HG02943 (cell line): ENCODE measurements around the gene C1orf74.
"Not testable (repeated sequence)": the region's sequence is repeated elsewhere in the genome, so short reads cannot be mapped to it uniquely, and the experiment has no call there.

Experiments used
- ATAC-seq: cut with Tn5 transposase; IDR thresholded peaks from one replicate; pipeline ENCODE4 v1.9.1; 2021; ENCODE audit warnings: mild to moderate bottlenecking, low read depth, moderate library complexity; ENCODE audit not compliant: unreplicated experiment

The C1orf74 gene

DNA sequence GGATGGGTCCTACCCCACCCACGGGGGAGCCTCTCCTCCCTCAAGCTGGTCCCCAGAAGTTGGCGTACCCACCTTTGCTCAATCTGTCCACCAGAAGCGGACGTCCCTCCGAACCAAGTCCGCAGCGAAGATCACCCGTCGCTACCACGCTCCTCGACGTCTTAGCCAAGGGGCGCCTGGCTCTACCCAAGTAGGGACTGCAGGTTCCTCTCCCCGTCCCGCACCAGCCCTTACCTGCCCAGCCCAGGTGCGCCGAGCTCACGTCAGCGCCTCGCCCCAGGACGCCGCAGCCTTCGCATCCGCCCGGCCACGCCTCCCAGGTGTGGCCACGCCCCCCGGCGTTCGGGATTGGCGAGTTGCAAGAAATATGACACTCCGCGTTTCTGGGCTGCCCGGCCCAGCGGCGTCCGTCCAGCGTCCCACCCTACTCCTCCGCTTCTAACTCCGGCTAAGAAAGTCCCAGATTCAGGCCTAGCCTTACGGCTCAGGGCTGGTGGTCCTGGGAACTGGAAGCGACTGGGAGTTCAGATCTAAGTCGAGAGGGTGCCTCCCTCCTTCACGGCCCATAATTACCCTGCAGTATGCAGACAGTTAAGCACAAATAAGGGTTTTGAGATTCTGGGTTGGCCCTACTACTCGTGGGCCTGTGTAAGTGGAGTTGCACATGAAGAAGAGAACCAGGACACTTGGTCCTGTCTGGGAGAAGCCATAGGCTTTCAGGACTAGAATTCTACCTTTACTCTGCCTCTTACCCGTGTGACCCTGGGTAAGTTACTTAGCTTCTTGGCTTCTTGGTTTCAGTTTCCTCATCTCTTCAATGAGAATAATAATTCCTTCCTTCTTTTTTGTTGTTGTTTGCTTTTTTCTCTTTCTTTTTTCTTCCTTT is 21.8 kb upstream of the C1orf74 start, which contains the start of gene IRF6:
Gene IRF6 (minus strand): TSS at position 268 of the 886 bp plus-strand sequence. CDS start 4,729 bp downstream, outside the sequence.
- ATAC-seq: peak; percentile 94

GRCh38 chr1:209805341-209805781 is 21.0 kb upstream of the C1orf74 start:
- no peak for ATAC-seq

- ATAC-seq: no peak
These were observed 19.2 kb upstream of the C1orf74 start for GRCh38 chr1:209803568-209803967.

DNA sequence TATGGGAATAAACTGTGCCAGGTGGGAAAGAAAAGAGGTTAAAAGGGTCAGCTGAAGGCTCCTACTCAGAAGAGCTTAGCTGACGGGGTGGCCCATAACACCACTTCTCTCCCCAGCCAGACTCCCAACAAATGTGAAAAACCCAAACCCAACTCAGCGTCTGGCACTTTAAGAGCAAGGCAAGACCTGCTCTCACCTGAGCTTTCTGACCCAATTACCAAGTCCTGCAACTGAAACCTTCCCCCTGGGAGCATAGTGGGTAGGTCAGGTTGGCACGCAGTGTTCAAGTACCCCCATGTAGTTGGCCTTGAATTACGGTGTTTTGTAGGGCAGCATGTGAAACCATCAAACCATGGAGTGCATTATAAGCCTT is 18.4 kb upstream of the C1orf74 start:
- ATAC-seq: no peak

- no peak for ATAC-seq
These were observed 17.9 kb upstream of the C1orf74 start for GRCh38 chr1:209802117-209802779.

DNA sequence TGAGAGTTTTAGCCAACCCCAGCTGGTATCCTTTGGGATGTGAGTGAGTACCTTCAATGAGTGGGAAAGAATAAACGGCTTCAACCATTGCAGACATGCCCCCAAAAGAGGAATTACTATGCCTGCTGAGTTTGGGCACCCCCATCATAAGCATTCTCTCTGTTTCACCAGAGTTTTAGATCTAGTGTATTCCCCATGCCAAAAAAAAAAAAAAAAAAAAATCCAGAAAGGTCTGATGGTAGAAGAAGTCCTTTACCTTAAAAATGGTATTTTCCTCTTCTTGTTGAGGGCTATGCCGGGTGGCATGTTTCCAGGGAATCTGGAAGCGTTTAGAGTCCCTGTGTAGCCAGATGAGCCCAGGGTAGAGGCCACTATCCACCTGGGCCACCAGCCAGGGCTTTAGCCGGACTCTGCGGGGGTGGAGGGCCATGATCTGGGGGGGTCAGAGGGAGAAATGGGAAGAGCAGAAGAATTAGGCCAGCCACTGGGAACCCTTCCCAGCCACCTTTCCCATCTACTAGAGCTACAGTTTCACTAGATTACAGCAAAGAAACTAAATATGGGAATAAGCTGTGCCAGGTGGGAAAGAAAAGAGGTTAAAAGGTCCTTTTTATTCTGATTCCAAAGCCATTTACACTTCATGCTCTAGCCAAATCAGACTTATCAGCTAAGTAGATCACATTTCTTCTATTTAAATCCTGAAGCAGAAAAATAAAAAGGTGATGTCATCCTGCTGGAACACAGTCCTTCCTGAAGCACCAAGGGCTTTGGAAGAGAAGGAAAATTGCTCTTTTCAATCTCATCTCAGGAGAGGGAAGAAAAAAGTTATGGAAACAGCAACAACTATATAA is 16.9 kb upstream of the C1orf74 start:
- ATAC-seq: no peak

DNA sequence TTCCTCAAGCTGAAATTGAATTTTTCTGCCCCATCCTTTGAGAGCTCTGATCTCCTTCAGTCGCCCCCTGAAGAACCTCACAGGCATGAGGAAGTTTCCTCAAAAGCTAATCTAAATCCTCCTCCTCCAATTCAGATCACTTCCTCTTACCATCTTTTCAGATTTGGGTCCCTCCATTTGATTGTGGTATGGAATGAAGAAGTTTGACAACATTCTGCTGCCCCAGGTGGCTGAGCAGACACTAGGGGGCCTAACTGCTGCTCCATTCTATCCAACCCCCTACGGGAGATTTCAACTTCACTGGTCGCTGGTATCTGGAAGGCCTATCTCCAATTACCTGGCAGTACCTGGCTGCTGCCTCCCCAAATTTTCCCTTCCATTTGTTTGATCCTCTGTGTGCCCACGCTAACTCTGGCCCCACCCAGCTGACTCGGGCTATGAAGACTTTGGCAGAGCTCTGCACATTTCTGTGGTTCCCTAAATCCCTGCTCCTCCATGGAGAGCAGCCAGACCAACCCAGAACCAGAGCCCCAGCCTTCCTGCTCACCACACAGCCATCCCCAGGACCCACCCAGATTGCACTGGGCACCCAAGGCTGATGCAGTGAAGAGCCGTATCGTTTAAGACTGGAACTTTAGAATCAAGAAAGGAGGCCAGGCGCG is 13.8 kb upstream of the C1orf74 start:
- no peak for ATAC-seq

DNA sequence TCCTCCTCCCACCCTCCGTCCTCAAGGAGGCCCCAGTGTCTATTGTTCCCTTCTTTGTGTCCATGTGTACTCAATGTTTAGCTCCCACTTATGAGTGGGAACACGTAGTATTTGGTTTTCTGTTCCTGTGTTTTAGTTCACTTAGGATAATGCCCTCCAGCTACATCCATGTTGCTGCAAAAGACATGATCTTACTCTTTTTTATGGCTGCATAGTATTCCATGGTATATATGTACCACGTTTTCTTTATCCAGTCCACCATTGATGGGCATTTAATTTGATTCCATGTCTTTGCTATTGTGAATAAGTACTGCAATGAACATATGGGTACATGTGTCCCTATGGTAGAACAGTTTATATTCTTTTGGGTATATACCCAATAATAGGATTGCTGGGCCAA is 9.4 kb upstream of the C1orf74 start:
- ATAC-seq: not testable (repeated sequence)

- ATAC-seq: no peak
These were observed 7.6 kb upstream of the C1orf74 start for GRCh38 chr1:209791920-209792319.

DNA sequence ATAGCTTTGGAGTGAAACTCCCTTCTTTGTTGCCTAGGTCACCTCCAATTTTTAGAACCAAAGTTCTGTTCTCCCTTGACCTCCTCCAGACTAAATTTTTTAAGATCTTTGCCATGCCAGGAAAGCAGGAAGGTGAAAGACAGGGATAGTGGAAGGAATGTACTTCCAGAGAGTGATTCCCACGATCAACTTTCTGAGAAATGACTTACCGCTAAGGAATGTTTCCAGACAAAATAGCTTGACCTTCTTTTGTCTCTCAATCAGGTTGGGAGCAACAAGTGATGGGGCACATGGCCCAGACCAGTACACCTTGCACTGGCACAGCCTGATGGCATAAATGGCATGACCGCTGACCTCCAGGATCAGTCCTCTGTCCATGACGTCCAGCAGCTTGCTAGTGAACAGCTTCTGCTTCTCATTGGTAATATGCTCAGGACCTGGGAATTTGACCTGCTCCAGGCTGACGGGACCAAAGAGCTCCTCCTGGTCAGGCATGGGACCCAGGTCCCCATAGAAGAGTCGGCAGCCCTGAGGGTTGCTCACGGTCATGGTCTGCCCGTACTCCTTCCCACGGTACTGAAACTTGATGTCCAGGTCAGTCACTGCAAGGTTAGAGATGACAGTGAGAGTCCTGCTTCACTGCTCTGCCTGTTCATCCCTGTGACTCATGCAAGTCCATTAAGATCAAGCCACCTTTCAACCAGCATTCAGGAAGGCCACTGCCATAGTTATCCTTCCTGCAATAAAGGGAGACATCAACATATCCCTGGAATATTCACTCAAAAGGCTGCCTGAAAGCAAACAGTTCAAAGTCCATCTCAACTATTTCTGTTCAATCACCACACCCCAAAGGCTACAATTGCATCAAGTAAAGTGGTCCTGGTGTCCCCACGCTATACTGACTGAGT is 6.2 kb upstream of the C1orf74 start:
- no peak for ATAC-seq

- no peak for ATAC-seq
These were observed 4.9 kb upstream of the C1orf74 start for GRCh38 chr1:209789245-209789644.

- ATAC-seq: no peak
These were observed 3.2 kb upstream of the C1orf74 start for GRCh38 chr1:209787551-209787950.

DNA sequence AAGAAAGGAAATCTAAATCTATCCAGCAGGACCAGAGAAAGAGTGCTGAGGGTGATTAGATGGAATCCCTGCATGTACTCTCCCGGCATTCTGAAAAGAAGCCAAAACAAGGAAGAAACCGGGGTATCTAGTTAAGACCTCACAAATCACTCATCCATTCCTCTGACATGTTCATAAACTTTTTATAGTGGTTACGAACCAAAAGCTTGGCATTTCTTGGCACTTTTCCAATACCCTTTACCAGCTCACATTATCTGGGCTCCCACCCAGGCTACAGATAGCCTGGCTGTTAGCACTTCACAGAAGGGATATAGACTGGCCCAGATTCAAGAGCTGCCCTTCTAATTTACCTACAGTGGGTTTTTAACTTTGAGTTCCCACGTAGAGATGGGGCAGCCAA is 1.8 kb upstream of the C1orf74 start:
- ATAC-seq: no peak

- no peak for ATAC-seq
These were observed 1.2 kb upstream of the C1orf74 start for GRCh38 chr1:209785592-209785991.

- ATAC-seq: no peak
These were observed 973 bp downstream of the C1orf74 start for GRCh38 chr1:209783386-209783785.

DNA sequence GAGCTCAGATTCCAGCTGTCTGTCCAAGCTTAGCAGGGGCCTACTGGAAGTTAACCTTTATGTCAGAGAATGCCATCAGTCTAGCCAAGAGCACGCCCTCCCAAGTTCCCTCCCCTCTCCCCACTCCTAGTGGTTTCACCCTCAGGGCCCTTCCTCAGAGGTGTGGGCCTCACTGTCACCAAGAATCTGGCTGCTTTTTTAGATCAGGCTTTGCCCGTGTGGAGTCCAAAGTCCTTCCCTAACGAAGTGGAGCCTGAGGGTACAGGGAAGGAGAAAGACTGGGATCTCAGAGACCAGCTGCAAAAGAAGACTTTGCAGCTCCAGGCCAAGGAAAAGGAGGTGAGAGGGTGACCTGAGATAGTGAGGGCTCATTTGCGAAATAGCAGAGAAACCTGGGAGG is 4.1 kb downstream of the C1orf74 start:
- ATAC-seq: no peak

DNA sequence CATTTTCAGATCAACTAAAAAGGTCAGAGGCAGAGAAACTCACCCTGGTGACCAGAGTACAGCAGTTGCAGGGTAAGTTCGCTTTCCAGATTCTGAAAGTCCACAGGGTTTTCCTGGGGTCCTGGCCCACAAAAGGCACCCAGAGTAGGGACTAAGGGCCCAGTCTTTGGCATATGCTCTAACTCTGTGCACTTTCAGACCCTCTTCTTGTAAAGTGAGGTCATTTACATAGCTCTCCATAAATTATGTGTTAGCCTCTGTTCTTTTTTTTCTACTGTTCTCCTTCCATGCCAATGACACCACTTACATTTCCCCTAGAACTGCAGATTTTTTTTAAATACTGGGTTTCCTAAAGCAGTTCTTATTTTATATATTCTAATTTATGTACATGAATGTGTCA is 6.3 kb downstream of the C1orf74 start:
- ATAC-seq: no peak

- ATAC-seq: no peak
These were observed 6.8 kb downstream of the C1orf74 start for GRCh38 chr1:209777587-209777986.

DNA sequence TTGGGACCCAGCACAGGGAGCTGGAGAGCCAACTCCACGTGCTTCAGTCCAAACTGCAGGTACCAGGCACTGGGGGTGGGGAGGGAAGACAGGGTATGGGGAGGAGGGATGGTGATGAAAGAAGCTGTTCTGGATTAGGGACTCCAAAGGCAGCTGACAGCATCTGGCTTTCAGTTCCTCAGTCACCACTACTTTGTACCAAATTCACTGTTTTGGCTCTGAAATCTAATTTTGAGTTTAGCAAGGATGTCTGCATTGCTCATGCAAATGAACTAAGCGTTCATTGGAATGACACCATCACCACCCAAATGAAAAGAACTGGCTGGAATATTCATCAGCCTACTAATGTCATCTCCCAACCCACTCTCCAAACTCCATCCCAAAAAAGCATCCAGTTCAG is 8.7 kb downstream of the C1orf74 start:
- ATAC-seq: no peak
